ENCODE results near the gene LAMA4.

LAMA4 gene

DNA sequence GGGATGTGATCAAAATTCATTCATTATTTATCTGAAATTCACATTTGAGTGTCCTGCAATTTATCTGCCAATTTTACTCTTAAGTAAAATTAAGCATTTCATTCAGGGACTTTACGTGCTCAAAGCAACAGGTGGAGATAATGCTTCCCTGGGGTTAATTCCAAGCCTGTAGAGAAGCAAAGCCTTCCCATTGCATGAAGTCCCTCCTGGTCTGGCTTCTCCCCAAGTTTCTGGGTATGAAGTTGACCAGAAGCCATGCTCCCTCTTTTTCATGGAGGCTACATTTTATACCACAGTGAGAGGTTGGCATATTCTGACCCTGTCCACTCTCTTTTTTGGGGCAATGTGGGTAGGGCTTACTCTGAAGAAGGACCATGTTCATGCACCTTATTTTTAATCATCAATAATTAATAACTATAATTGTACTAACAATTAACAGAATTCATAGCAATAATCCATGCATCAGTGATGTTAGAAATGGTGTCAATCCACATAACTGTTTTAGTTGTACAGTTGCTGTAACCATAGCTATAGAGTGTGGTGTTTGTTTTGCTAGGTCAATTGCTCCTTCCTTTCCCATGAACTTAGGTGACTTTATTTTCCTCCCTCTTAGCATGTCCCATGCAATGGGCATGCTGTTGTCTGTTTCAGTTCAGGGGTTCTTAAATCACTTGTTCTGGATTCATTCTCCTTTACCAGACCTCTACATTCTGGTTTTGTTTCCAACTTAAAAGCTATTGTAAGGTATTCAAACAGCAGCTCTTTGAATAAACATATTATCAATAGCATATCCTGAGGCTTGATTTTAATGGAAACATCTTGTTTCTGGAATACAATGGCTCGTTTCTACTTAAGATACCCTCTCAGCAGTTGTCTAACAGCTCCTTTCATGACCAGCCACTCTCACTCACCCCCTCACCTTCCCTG lies 1.5 kb downstream of the LAMA4 start:
- H3K9me3 ChIP-seq (ENCODE audit: low read depth, low read length): no peaks in the 10 kb centered on the region
- H3K27ac ChIP-seq: no peak overlapping the region
- no peak overlapping the region for H3K4me3 ChIP-seq
- no peak for TF ChIP-seq FOXP2 (optimal IDR thresholded peaks at IDR 0.05; ENCODE audit: control extremely low read depth, extremely low read length, insufficient read depth)
- DNase-seq (ENCODE audit: low read depth, low spot score): no peak
- H3K9ac ChIP-seq (ENCODE audit: insufficient read length): no peak overlapping the region
- H3K36me3 ChIP-seq (ENCODE audit: insufficient read depth, low read length): no peaks in the 10 kb centered on the region

DNA sequence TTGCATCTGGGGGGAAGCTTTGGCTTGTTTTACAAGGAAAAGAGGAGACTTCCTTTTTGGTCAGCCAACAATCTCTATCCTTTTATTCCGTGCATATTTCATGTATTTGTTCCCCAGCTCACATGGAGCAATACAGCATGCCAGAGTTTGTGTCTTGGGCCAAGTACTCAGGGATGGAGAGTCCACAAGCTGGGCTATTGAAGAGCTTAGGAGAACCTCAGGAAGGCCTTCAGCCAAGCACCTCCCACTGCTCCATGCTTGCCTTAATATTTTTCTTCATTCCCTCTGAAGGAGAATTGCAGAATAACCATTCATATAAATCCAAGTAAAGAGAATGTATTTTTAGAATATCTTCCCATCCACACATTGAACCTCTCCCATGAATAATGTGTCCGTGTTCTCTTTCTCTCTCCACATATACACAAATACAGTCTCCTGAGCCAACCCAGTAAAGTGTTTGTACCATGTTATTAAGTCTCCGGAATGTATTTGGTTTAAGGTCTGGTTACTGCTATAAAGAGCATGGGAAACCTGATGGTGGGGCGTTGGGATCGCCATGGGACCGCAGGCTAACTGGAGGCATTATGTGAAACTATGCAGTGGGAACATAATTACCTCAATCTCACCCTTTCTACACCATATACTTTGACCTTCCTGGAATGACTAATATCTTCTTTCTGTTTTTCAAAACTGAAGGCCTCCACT lies 3.0 kb downstream of the LAMA4 start:
- DNase-seq (ENCODE audit: low read depth, low spot score): no peak
- Histone ChIP-seq H3K4me3 (no peak overlapping the region), H3K36me3 (ENCODE audit: insufficient read depth, low read length) (no peaks in the 10 kb centered on the region), H3K9me3 (ENCODE audit: low read depth, low read length) (no peaks in the 10 kb centered on the region), H3K9ac (ENCODE audit: insufficient read length) (no peak overlapping the region), H3K27ac (no peak overlapping the region)
- no peak for TF ChIP-seq FOXP2 (optimal IDR thresholded peaks at IDR 0.05; ENCODE audit: control extremely low read depth, extremely low read length, insufficient read depth)
- TF ChIP-seq POLR2AphosphoS5 (IDR thresholded peaks at IDR 0.05; ENCODE audit: borderline replicate concordance, low read depth, low read length): no peak
- no peak for TF ChIP-seq EZH2 (IDR thresholded peaks at IDR 0.05)

DNA sequence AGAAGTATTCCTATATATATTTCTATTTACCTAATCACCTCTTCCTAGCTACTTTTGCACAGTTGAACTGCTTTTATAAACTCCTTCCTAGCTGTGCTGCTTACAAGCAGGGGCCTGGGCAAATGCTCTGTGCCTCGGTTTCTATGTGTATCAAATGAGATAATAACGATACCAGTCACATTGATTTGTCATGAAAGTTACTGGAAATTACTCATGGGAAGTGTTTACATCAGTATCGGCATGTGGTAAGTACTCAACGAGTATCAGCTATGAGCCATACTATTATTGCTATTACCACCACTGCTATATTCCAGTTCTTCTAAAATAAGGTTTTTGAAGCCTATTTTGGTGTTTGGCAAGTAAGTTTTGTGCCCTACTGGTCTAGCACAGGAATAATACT lies 4.9 kb downstream of the LAMA4 start:
- TF ChIP-seq EZH2 (IDR thresholded peaks at IDR 0.05): no peak
- Histone ChIP-seq H3K4me3 (no peak overlapping the region), H3K36me3 (ENCODE audit: insufficient read depth, low read length) (no peaks in the 10 kb centered on the region), H3K9ac (ENCODE audit: insufficient read length) (no peak overlapping the region), H3K27ac (no peak overlapping the region), H3K9me3 (ENCODE audit: low read depth, low read length) (no peaks in the 10 kb centered on the region)
- no peak for DNase-seq (ENCODE audit: low read depth, low spot score)

DNA sequence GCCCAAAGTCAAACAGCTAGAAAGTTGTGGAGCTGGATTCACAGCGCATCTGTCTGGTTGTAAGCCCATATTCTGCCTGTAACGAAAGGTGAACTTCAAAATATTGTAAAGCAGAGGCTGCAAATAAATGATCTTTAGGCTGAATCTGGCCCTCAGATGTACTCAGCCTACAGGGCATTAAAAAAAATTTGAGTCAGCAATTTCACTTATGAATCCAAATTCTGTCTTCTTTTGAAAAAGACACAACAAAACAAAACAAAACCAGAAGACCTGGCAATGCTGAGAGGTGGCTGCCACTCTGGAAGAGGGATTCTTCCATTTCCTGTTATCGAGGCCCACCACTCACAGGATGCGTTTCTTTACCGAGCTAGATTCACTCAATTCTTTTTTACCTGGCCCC lies 7.1 kb downstream of the LAMA4 start:
- TF ChIP-seq FOXP2 (optimal IDR thresholded peaks at IDR 0.05; ENCODE audit: control extremely low read depth, extremely low read length, insufficient read depth): no peak
- TF ChIP-seq EZH2 (IDR thresholded peaks at IDR 0.05): no peak
- no peak for TF ChIP-seq POLR2AphosphoS5 (IDR thresholded peaks at IDR 0.05; ENCODE audit: borderline replicate concordance, low read depth, low read length)
- no peak overlapping the region for H3K9ac ChIP-seq (ENCODE audit: insufficient read length)
- no peaks in the 10 kb centered on the region for H3K36me3 ChIP-seq (ENCODE audit: insufficient read depth, low read length)
- H3K4me3 ChIP-seq: no peak overlapping the region
- H3K27ac ChIP-seq: no peak overlapping the region
- H3K9me3 ChIP-seq (ENCODE audit: low read depth, low read length): no peaks in the 10 kb centered on the region
- no peak for DNase-seq (ENCODE audit: low read depth, low spot score)

DNA sequence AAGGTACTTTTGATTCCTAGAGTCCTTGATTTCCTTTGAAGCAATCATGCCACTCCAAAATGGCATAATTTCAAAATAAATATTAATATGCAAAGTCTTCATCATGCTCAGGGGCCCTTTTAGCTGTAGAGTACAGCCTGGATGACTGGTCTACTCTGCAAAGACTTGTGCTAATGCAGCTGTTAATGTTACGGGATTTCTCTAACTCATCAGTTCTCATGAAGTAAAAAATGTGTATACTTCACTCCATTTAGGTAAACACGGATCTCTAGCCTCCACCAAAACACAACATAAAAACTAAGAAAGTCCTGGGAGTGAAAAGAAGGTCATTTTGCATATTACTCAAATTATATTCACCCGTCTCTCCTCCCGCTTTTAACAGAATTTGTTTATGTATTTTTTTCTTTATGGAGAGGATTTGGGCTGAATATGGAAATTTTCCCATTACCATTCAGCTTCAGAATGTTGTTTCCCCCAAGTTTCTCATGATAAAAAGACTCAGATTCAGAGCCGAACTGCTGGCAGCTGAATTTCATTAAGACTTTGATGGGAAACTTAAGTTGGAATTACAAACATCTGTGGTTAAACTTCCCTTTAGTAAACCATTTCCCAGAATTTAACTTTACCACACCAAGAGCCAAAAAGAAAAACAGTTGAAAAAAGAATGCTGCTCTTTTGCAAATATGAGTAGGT lies 8.7 kb downstream of the LAMA4 start:
- H3K36me3 ChIP-seq (ENCODE audit: insufficient read depth, low read length): no peaks in the 10 kb centered on the region
- H3K27ac ChIP-seq: peak overlapping the region; percentile 88
- H3K9me3 ChIP-seq (ENCODE audit: low read depth, low read length): no peaks in the 10 kb centered on the region
- TF ChIP-seq EZH2 (IDR thresholded peaks at IDR 0.05) (no peak), FOXP2 (optimal IDR thresholded peaks at IDR 0.05; ENCODE audit: control extremely low read depth, extremely low read length, insufficient read depth) (no peak), POLR2AphosphoS5 (IDR thresholded peaks at IDR 0.05; ENCODE audit: borderline replicate concordance, low read depth, low read length) (no peak)
- peak overlapping the region; percentile 72 for H3K4me3 ChIP-seq
- DNase-seq (ENCODE audit: low read depth, low spot score): peak; percentile 71
- H3K9ac ChIP-seq (ENCODE audit: insufficient read length): peak overlapping the region; percentile 39

DNA sequence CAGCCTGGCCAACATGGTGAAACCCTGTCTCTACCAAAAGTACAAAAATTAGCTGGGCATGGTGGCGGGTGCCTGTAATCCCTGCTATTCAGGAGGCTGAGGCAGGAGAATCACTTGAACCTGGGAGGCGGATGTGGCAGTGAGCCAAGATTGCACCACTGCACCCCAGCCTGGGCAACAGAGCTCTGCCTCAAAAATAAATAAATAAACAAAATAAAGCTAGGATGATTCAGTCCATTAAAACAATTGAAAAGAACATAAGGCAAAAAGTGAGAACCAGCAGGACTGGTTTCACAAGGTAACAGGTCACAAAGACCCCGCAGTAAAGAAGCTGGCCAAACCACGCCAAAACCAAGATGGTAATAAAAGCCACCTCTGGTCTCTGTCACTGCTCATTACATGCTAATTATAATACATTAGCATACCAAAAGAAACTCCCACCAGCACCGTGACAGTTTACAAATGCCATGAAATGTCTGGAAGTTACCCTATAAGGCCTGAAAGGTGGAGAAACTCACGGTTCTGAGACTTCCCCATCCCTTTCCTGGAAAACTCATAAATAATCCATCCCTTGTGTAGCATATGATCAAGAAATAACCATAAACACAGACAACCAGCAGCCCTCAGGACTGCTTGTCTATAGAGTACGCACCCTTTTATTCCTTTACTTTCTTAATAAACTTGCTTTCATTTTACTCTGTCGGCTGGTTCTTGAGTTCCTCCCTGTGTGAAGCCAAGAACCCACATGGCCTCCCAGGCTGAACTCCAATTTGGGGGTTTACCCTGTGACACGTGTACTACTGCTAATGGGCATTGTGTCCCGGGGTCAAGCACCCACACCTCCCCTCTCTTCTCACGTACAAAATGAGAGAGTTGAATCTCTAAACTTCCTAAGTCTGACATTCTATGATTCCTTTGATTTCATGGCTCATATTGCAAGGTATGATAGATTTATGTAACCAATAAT lies 10.2 kb downstream of the LAMA4 start:
- no peaks in the 10 kb centered on the region for H3K9me3 ChIP-seq (ENCODE audit: low read depth, low read length)
- H3K27ac ChIP-seq: no peak overlapping the region; the same call in 1 of the 2 replicates
- no peaks in the 10 kb centered on the region for H3K36me3 ChIP-seq (ENCODE audit: insufficient read depth, low read length)
- H3K9ac ChIP-seq (ENCODE audit: insufficient read length): no peak overlapping the region
- no peak overlapping the region for H3K4me3 ChIP-seq
- TF ChIP-seq EZH2 (IDR thresholded peaks at IDR 0.05) (no peak), POLR2AphosphoS5 (IDR thresholded peaks at IDR 0.05; ENCODE audit: borderline replicate concordance, low read depth, low read length) (no peak), FOXP2 (optimal IDR thresholded peaks at IDR 0.05; ENCODE audit: control extremely low read depth, extremely low read length, insufficient read depth) (no peak)
- no peak for DNase-seq (ENCODE audit: low read depth, low spot score)

DNA sequence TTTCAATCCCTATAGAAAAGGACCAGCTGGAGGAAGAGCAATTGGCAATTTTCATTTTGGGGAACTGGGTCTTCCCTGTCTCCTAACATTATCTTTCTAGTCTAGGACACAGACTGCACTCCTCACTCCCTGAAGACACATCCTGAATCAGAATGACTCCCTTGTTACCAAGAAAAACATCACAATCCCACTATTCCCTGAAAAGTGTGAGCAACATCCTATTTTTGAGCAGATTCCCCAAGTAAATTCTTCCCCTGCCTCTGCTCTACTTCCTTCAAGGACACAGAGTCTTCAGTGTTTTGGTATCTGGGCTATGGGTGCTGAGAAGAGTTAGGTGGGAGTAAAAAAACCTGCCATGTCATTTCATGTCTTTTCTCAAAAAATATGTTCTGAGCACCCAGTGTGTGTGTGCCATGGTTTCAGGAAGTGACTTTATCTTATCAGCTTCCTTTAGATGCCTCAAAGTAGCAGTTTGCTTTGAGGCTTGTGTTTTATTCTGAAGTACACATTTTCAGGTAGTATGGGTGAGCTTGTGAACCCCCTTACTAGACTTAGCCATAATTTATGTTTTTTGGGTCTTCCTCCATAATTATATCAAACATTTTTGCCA lies 12.4 kb downstream of the LAMA4 start:
- H3K36me3 ChIP-seq (ENCODE audit: insufficient read depth, low read length): no peaks in the 10 kb centered on the region
- no peak for DNase-seq (ENCODE audit: low read depth, low spot score)
- H3K27ac ChIP-seq: no peak overlapping the region
- no peak overlapping the region for H3K9ac ChIP-seq (ENCODE audit: insufficient read length)
- TF ChIP-seq FOXP2 (optimal IDR thresholded peaks at IDR 0.05; ENCODE audit: control extremely low read depth, extremely low read length, insufficient read depth) (no peak), POLR2AphosphoS5 (IDR thresholded peaks at IDR 0.05; ENCODE audit: borderline replicate concordance, low read depth, low read length) (no peak), EZH2 (IDR thresholded peaks at IDR 0.05) (no peak)
- no peaks in the 10 kb centered on the region for H3K9me3 ChIP-seq (ENCODE audit: low read depth, low read length)
- H3K4me3 ChIP-seq: no peak overlapping the region

All from SK-N-MC (cell line).